NCI-H187 treated with DMSO at 0.1 percent for 48 hours (cell line): Measurements from ENCODE around the gene GXYLT2.
A peak's percentile ranks its signal among the peaks of the same experiment; 100 is the strongest.

ENCODE experiments used
- DNase-seq: peaks from one replicate; lab custom pipeline; 2025; lab: John Stamatoyannopoulos, UW

Gene GXYLT2, protein sequence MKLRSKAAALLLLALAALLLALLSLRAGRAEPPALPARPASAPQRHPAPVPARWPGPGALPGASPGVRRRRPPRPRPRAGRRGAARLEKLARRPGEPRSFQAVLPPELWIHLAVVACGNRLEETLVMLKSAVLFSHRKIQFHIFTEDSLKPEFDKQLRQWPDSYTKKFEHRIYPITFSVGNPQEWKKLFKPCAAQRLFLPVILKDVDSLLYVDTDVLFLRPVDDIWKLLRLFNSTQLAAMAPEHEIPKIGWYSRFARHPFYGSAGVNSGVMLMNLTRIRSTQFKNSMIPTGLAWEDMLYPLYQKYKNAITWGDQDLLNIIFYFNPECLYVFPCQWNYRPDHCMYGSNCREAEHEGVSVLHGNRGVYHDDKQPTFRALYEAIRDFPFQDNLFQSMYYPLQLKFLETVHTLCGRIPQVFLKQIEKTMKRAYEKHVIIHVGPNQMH

DNA sequence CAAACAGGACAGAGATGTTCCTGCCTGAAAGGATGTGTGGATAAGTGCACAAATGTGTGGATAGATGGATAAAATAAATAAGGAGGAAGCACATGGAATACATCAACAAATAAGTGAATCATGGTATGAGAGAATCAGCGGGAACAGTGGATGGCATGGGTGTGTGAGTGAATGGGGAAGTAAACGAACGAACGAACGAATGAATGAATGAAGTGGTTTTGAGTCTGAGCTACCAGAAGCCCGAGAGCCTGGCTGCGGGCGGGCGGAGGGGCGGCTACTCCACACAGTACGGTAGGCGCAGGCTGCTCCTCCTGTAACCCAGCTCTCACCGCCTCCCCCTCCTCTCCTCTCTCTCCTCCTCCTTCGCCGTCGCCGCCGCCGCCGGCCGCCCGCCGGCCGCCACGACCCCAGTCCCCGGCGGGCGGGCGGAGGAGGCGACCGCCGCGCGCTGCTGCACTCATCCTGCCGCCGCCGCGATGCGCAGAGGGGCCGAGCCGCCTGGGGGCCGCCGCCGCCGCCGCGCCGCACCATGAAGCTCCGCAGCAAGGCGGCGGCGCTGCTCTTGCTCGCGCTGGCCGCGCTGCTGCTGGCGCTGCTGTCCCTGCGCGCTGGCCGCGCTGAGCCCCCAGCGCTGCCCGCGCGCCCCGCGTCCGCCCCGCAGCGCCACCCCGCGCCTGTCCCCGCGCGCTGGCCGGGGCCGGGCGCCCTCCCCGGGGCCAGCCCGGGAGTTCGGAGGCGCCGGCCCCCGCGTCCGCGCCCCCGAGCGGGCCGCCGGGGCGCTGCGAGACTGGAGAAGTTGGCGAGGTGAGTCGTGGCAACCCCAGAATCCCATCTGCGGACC is at the start of gene GXYLT2:
TSS of gene GXYLT2 (plus strand) at position 342 of the 841 bp plus-strand sequence. CDS start at position 530, 188 bp downstream.
- no peak for DNase-seq

DNA sequence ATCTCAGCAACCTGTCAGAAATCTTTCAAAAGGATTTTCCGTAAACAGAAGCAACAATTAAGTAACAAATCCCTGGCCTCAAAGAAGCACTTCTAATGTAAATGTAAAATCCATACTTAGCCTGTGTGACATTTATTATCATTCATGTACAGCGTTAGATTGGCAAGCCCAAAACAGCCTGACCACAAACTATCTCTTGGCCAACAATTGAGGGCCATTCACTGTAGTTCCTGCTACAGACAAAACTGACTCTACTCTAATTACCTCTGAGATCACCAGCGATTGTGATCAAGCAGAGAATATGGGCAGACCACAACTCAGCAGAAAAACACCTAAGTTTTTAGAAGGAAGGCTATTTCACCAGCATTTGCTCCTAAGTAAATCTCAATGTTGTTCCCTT is 48.8 kb upstream of the GXYLT2 start:
- DNase-seq, result peak; percentile 0

DNA sequence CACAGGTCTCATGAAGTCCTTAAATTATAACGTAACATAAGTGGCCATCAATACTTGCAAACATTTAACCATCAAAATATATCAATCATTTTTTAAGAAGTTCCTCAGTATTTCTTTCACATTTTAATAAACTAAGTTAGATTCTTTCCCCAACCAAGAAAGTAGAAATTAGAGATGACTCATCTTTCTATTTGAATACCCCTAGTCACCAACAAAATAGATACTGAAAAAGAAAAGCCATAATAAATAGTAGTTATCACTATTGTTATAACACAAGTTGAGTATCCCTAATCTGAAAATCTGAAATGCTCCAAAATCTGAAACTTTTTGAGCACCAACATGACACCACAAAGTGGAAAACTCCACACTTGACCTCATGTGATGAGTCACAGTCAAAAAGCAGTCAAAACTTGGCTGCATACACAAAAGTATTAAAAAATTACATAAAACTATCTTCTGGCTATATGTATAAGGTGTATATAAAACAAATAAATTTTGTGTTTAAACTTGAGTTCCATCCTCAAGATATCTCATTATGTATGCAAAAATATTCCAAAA is 43.3 kb upstream of the GXYLT2 start:
- no peak for DNase-seq

DNA sequence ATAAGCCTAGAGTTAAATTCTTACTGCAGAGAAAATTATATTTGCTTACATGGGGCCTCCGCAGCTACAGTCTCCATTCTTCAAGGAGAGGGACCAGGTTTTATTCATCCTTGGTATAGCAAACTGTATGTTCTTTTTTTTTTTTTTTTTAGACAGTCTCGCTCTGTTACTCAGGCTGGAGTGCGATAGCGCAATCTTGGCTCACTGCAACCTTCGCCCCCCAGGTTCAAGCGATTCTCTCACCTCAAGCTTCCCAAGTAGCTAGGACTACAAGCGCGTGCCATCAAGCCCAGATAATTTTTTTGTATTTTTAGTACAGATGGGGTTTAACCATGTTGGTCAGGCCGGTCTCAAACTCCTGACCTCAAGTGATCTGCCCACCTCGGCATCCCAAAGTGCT is 41.7 kb upstream of the GXYLT2 start:
- no peak for DNase-seq

DNA sequence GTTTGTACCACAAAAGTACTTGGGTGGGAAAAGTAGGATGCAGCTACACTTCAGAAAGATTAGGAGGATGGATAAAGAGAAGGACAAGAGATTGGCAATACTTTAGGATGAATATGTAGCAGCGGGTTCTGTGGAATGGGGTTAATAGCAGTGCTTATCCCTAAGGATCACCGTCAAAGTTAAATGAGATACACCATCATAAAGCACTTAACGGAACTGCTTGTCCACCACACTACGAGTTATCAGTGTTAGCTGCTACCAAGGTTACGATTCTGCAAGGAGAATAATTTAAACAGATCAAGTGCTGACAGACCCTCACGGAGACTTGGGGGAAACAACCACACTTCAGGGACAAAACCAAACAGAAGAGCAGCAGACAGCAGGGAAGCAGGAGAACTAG is 40.6 kb upstream of the GXYLT2 start:
- DNase-seq, result no peak

DNA sequence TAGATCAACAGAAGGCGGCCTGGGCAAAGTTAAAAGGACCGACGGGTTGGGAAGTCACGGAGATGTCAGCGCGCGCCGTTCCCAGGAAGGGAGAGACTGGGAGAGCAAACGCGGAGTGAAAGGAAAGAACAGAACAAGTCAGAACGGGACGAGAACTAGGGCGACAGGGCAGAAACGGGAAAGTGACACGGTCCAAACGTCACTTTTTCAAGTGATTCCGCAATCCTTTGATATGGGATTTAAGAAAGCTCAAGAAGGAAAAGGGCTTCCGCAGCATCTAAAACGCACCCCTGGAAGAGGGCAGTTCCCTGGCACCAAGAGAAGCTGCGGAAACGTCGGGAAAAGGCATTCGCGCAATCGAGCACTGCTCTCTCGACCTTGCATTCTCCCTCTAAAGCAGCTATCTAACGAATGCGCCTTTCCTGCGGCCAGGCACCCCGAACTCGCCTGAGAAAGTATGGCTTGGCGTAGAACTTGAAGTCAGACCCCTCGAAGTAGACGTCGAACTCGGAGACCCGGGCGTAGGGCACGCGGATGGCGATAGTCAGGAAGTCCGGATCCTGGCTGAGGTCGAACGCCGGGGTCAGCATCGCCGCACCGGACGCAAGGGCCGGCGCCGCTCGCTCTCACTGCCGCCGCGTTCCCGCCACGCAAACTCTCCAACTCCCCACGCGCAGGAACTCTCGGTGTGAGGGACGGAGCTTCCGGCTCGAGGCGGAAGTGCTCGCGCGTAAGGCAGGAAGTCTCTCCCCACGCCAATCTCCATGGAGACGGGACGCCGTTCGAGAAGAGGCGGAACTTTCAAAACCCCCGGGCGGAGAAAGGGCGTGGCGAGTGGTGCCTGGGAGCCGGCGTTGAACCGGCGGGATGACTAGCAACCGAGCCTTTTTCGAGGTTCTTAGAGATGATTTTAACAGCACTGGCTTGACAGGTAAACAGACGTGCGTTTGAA is 39.8 kb upstream of the GXYLT2 start, which contains the start of gene SHQ1:
TSS of gene SHQ1 (minus strand) at position 695 of the 952 bp plus-strand sequence. CDS start at position 590, 105 bp downstream.
- DNase-seq, result peak; percentile 61

DNA sequence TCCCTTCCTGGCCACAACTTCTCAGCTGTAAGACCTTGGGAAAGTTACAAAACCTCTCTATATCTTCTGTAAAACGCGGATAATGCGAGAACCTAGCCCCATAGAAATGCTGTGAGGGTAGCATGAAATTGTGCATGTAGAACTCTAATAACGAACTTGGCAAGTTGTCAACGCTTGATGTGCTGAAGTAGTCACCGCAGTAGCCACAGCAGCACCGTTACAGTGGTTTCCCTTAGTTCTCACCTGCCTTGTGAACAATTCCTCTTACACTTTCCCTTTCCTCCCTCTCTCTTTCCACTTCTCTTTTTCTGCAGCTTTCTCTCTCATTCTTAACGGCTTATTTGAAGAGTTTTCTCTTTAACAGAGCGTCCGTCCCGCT is 39.2 kb upstream of the GXYLT2 start:
- DNase-seq, result no peak

DNA sequence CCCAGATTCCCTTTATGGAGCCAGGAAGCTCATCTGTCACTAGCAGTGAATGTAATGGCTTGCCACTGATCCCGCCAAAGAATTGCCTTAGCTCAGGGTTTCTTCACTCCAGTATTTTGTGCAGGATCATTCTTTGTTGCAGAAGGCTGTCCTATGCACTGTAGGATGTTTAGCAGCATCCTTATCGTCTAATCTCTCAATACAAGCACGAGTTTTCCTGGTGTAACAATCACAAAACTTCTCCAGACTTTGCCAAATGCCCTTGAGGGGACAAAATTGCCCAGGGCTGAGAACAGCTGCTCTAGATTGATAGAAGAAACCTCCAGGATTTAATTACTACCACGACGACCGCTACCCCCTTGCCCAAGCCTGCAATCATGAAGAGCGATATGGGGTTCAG is 32.8 kb upstream of the GXYLT2 start:
- no peak for DNase-seq

DNA sequence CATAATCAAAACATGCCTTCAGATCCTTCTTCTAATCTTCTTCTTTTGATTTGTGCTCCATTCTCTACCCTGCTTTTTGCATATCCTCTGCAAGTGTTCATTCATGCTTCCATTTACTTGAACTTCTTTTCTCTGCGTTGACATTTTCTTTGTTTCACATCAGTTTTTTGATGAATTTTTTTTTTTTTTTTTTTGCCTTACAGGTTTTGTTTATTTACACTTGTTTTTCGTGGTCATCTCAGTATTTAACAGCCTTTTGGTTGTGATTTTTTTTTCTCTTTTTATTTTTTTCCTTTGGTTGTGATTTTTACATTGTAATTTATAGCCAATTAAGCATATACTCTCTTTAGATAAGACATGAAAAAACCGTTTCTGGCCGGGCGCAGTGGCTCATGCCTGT is 27.8 kb upstream of the GXYLT2 start:
- no peak for DNase-seq

DNA sequence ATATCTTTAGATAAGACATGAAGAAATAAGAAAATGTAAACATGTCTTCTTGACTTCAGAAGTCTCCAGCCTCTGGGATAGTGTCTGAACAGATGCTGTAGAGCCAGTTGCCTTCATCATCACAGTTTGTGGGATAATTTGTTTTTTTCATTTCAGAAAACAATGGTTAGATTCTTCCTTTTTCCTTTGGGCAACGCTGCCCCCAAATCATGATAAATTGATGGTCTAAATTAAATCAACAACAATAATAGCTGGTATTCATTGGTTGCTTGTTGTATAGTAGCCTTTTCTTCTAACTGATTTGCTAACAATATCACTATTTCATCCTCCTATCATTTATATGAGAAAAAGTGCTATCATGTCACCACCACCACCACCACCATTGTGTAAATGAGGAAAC is 27.0 kb upstream of the GXYLT2 start:
- DNase-seq, result no peak

DNA sequence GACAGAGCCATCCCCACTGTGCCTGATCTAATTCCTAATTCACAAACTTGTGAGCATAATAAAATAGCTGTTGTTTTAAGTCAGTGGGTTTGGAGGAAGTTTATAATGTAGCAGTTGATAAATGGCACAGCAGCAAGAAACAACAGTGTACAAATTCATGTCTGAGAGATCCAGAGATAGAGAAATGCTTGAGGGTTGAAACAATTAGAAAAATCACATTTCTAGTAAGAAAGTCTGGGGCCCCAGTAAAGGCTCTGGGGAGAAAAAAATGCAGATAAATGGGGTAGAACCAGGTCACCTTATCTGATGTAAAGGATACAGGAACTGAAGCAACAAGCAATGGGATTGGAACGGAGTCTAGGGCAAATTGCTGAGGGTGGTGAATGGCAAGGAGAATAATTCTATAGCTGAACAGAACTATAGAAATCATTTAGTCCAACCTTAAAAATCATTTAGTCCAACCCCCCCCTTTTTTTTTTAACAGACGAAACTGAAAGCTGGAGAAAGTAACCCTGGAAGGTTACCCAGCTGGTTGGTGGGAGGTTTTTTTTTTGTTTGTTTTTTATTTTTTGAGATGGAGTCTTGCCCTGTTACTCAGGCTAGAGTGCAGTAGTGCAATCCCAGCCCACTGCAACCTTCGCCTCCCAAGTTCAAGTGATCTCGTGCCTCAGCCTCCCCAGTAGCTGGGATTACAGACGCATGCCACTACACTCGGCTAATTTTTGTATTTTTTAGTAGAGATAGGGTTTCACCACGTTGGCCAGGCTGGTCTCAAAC is 25.3 kb upstream of the GXYLT2 start:
- DNase-seq, result no peak

DNA sequence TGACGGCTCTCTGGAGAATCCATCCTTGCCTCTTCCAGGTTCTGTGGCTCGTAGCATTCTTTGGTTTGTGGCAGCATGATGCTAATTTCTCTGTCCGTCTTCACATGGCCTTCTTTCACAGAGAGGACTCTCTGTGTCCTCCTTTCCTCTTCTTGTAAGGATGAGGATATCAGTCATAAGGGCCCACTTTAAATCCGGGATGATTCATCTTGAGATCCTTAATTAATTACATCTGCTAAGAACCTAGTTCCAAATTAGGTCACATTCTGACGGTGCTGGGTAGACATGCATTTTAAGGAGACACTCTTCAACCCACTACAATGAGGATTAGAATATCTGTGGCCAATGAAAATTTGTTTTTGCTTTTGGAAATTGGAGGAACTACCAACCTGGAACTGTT is 15.7 kb upstream of the GXYLT2 start:
- DNase-seq, result no peak

DNA sequence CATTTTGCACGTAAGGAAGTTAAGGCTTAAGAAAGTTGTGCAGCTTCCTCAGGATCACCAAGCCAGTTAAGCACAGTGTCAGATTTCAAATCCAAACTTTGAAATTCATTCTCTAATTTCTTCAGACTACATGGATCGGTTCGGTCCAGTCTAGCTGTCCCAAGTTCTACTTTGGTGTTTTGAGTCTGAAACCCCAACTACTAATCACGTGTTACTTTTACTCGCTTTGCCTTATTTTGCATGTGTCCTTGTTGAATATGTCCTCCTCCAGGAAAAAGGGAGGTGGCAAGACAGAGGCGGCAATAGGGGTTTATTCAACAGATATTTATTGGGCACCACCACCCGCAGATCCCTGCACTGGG is 522 bp upstream of the GXYLT2 start:
- no peak for DNase-seq

DNA sequence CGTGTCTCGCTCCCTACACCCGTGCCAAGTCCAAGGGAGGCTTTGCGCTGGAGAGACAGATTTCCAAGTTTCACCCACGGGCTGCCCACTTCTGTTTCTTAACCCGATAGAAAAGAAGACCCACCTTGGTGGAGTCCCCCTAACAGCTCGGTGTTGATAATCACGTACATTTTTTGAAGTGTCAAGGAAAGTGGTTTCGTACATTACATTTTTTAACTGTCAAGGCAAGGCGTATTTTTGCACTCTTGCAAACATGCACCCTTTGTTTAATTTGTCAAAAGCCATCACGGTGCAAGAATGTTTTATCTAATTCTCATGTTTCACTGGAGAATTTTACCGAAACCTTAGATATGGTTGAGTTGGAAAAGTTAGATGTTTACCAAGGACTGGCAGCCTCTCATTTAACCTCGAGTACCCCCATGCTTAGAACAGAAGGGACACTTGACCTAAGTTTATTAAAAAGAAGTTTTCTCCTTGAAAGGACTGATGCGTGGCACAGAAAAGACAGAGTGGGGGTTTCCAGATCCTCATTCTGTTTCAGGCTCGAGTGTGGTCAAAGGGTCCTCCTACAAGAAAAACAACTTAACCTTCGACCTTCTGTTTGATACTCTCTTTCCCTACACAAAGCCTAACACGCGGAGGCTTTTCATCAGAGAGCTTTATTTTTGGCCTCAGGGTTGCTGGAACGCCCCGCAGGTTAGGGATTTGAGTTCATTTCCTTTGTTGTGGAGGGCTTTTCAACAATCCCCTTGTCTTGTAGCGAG is 882 bp downstream of the GXYLT2 start:
- DNase-seq, result no peak

DNA sequence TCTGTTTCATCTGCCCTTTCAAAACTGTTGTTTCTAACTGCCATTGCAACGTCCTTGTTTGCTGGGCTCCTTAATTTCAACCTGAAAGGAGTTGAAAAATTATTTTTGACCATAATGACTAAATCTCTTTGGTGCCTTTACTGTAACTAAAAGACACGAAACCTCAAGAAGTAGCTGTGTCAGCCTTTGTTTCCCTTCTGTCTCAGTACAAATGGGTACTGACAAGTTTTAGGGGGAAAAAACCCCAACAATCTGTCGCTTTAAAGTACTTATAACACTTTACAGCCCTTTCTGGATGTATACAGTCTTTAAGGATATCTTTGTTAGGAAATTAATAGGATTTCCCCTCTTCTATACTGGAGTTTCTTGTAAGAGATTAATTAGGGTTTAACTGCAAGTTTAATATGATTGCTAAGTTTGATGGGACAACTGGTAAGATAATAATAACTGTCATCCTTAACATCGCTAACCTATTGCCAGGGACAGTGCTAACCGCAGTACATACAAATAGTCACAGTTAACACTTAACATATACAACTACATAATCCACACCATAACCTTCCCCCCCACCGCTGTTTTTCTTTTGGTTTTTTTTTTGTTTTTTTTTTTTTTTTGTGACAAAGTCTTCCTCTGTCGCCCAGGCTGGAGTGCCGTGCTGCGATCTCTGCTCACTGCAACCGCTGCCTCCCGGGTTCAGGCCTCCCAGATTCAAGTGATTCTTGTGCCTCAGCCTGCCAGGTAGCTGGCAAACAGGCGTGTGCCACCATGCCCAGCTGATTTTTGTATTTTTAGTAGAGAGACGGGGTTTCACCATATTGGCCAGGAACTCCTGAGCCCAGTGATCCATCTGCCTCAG is 1.7 kb downstream of the GXYLT2 start:
- no peak for DNase-seq

DNA sequence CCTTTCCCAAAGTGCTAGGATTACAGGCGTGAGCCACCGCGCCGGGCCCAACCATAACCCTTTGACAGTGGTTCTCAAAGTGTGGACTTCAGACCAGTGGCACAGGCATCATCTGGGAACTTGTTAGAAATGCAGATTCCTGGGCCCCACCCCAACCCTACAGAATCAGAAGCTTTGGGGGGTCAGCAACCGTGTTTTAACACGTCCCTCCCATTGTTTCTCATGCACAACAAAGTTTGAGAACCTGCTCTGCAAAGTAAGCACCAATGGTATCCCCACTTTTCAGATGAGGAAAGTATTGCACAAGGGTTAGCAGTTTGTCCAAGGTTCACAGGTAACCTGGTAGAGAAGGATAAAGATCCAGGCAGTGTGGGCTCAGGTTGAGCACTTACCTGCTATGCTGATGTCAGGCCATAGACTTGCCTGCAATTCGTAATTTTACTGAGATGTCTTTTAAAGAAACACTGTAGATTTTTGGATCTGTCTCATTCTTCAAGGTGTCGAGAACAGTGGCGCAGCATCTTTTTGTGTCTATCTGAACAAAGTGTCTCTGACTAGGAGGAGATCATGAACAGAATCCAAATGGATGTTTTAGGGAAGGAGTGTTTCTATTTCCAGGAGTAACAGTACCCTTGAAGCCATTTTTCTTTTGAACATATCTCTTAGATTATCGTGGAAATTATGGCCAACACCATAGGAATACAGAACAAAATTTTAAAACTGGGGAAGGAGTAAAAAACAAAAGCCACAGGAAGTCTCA is 2.5 kb downstream of the GXYLT2 start:
- DNase-seq, result no peak

DNA sequence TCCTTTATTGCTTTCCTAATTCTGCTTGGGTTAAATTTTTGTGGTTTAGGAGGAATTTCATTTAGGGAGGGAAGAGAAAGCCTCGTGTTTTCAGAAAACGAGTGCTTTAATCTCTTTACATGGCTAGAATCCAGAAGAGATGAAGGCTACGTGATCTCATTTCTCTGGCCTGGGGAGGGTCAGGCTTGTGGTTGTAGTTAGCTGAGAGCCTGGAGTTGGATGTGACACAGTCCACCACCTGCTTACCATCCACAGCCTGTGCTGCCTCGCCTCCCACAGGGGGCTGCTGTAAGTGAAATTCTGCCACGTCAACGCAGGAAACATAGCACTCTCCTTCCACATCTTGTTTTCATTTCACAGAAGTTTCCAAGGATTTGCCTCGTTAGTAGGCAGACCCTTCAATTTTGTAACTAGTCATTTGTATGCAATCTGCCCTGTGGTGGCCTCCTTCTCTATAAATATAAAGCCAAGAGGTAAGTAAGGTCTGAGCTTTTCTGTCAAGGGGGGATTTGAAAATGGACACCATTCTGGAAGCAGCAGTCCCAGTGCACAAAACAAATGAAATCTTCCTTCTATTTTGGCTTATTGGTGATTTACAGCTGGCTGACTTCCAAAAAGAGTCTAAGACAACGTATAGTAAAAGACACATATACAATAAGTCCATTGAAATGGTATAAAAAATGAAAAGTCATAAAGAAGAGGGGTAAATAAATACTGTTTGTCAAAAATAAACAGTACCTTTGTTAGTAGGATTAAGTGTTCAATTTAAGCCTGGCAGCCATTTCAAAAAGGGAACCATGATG is 3.4 kb downstream of the GXYLT2 start:
- DNase-seq, result no peak
